ENCODE data around the gene GSTP1.
"Not testable (repeated sequence)": the region's sequence is repeated elsewhere in the genome, so short reads cannot be mapped to it uniquely, and the experiment has no call there.

The GSTP1 gene

GRCh38 chr11:67613313-67613959 is 29.8 kb downstream of the GSTP1 start:
- no peak for DNase-seq (ENCODE audit: low read depth in 2 of 3, low spot score in 1 of 3)

DNA sequence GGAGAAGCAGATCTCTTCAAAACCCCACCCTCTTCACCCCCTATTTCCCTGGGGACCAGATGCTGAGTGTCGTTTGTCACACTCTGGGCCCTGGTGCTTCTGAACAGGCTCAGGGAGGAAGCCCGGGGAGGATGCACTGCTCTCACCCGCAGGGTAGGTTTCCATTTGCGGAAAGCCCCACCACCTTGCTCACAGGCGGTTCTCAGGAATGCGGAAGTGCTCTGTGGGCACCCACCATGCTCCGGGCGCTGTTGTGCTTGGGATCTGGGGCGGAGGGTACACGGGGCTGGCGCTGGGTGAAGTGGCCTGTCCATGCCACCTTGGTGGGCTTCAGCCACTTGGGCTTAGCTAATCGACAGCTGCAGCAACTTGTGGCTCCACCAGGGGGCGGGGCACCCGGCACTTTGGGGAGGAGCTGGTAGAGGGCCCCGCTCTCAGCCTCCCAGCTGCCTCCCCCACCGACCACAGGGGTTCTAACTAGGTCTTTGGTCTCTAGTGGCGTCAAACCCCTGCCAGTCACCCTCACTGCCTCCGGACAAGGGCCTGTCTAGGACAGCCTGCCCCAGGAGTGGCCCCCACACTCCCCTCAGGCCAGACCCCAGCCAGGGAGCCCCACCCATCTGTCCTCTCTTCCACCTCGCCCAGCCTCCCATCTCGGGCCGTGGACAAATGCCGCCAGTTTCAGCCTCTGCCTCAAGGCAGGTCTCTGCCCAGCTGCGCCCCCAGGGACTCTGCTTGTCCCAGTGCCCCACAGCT is 30.5 kb downstream of the GSTP1 start:
- peak; percentile 70 to 78 (median 71) for DNase-seq (ENCODE audit: low read depth in 2 of 3, low spot score in 1 of 3)

GRCh38 chr11:67614730-67615714 is 31.4 kb downstream of the GSTP1 start:
- DNase-seq (ENCODE audit: low read depth in 2 of 3, low spot score in 1 of 3) = peak; percentile 50 to 70 (median 63)

DNA sequence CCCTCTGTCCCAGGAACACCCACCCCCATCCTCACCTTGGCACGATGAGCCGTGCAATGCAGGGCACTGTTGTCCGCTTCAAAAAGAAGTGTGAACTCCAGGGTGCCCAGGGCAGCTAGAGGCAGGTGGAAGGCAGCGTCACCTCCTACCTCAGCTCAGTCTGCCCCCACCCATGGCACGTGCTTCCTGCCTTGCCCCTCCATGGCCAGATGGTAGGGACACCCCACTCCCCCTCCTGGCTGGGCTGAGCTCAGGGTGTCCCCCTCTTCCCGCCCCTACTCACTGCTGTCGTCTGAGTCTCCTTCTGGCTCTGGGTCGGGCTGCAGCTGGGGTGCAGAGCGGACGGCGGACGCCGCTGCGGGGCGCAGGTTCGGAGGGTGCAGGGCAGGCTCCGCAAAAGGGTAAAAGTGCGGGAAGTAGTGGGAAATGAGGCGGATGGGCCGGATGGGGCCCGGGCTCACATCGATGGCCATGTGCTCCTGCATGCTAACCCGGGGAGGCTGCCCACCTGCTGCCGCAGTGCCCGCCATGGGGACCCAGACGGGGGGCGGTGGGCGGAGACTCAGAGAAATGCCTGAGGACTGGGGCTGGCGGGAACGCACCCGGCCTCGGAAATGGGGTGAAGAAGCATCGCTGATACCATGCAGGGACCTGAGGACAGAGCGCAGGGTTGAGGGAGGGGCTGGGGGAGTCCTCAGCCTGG is 32.3 kb downstream of the GSTP1 start:
- DNase-seq (ENCODE audit: low read depth in 2 of 3, low spot score in 1 of 3) = no peak

- DNase-seq (ENCODE audit: low read depth in 2 of 3, low spot score in 1 of 3) = no peak
Measured at GRCh38 chr11:67616431-67617242, 33.0 kb downstream of the GSTP1 start.

DNA sequence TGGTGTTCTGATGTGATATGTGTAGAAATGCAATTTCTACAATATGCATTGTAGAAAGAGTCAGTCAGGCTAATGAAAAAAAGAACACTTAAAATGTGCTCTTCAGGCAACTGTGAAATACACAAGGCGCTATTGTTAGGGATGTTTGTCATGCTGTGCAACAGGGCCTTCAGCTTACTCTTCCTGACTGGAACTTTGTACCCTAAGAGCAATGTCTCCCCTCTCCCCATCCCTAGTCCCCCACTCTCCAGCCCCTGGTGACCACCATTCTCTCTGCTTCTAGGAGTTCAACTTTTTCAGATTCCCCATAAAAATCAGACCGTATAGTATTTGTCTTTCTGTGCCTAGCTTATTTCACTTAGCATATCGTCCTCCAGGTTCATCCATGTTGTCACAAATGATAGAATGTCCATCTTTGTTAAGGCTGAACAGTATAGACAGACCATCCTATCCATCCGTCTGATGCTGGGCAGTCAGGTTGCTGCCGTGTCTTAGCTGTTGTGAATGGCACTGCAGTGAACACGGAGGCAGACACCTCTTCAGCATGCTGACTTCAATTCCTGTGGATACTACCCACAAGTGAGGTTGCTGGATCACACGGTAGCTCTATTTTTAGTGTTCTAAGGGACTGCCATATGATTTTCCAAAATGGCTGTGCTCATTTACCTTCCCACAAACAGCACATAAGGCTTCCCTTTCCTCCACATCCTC is 33.8 kb downstream of the GSTP1 start:
- no peak for DNase-seq (ENCODE audit: low read depth in 2 of 3, low spot score in 1 of 3)

- DNase-seq (ENCODE audit: low read depth in 2 of 3, low spot score in 1 of 3) = not testable (repeated sequence)
Measured at GRCh38 chr11:67618901-67619659, 35.5 kb downstream of the GSTP1 start.

DNA sequence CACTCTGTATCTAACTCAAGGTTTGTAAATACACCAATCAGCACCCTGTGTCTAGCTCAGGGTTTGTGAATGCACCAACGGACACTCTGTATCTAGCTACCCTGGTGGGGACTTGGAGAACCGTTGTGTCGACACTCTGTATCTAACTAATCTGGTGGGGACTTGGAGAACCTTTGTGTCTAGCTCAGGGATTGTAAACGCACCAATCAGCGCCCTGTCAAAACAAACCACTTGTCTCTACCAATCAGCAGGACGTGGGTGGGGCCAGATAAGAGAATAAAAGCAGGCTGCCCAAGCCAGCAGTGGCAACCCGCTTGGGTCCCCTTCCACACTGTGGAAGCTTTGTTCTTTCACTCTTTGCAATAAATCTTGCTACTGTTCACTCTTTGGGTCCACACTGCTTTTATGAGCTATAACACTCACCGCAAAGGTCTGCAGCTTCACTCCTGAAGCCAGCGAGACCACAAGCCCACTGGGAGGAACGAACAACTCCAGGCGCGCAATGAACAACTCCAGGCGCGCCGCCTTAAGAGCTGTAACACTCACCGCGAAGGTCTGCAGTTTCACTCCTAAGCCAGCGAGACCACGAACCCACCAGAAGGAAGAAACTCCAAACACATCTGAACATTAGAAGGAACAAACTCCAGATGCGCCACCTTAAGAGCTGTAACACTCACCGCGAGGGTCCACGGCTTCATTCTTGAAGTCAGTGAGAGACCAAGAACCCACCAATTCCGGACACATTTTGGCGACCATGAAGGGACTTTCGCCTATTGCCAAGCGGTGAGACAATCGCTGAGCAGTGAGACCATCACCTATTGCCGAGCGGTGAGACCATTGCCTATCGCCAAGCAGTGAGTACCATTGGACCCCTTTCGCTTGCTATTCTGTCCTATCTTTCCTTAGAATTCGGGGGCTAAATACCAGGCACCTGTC is 36.3 kb downstream of the GSTP1 start:
- DNase-seq (ENCODE audit: low read depth in 2 of 3, low spot score in 1 of 3) = not testable (repeated sequence)

DNA sequence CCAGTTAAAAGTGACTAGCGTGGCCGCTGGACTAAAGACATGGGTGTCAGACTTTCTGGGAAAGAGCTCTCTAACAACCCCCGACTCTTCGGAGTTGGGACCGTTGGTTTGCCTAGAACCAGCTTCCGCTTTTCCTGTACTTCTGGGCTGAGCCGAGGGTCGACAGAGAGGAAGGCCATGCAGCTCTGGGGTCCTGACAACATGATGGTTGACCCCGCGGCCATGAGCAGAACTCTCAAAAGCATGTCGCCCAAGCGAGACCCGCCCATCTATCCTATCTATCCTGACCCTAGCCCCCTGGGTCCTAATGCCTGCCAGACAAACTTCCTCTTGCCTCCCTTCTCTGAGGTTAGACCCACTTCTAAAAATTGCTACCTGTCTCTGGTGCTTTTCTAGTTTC is 37.0 kb downstream of the GSTP1 start:
- DNase-seq (ENCODE audit: low read depth in 2 of 3, low spot score in 1 of 3) = not testable (repeated sequence)

- not testable (repeated sequence) for DNase-seq (ENCODE audit: low read depth in 2 of 3, low spot score in 1 of 3)
Measured at GRCh38 chr11:67621928-67622327, 38.3 kb downstream of the GSTP1 start.

- not testable (repeated sequence) for DNase-seq (ENCODE audit: low read depth in 2 of 3, low spot score in 1 of 3)
Measured at GRCh38 chr11:67622905-67623304, 39.3 kb downstream of the GSTP1 start.

DNA sequence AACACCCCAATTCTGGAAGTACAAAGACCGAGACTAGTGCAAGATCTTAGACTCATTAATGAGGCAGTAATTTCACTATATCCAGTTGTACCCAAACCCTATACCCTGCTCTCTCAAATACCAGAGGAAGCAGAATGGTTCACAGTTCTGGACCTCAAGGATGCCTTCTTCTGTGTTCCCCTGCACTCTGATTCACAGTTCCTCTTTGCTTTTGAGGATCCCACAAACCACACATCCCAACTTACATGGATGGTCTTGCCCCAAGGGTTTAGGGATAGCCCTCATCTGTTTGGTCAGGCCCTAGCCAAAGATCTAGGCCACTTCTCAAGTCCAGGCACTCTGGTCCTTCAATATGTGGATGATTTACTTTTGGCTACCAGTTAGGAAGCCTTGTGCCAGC is 40.2 kb downstream of the GSTP1 start:
- not testable (repeated sequence) for DNase-seq (ENCODE audit: low read depth in 2 of 3, low spot score in 1 of 3)

GRCh38 chr11:67626131-67626833 is 42.7 kb downstream of the GSTP1 start:
- not testable (repeated sequence) for DNase-seq (ENCODE audit: low read depth in 2 of 3, low spot score in 1 of 3)

DNA sequence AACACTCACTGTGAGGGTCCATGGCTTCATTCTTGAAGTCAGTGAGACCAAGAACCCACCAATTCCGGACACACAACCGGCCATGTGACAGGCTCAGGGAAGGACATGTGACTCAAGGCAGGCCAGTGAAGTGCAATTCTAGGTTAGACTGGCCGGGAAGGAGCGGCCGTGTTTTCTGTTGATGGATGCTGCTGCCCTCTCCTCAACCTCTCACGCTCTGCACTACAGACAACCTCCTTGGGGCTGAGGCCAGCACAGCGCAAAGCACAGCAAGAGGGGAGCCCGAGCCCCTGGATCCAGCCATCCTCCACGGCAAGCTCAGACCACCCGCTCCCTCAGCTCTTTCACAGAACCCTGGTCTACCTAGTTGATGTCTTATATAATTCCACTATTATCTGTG is 43.4 kb downstream of the GSTP1 start:
- DNase-seq (ENCODE audit: low read depth in 2 of 3, low spot score in 1 of 3) = no peak

GRCh38 chr11:67627441-67627811 is 43.8 kb downstream of the GSTP1 start:
- no peak for DNase-seq (ENCODE audit: low read depth in 2 of 3, low spot score in 1 of 3)

- DNase-seq (ENCODE audit: low read depth in 2 of 3, low spot score in 1 of 3) = no peak
Measured at GRCh38 chr11:67627812-67628624, 44.4 kb downstream of the GSTP1 start.

Data from stimulated activated CD4-positive, alpha-beta T cell treated with anti-CD3 and anti-CD28 coated beads, Interleukin-12 subunit alpha, Interleukin-12 subunit beta, amount 100 ng/mL, for 48 hours (primary cell).